OCI-LY3 (cell line): ENCODE results near the gene HRH1.

Source experiments
- H2AFZ ChIP-seq: fragments of 200-600, 300-600 bp; shearing (Covaris generic); 2 replicates; pipeline ENCODE4 v1.6.0; 2014; ENCODE audit warnings: antibody characterized with exemption, low read depth, low read length
- H3K27ac ChIP-seq: fragments of 200-600, 300-600 bp; sonication (generic); 2 replicates; pipeline ENCODE4 v1.5.1; 2014; ENCODE audit warnings: mild to moderate bottlenecking, low read length, moderate library complexity, mixed read lengths
- H3K27me3 ChIP-seq: fragments of 200-600, 300-600 bp; sonication (generic); 2 replicates; pipeline ENCODE4 v1.6.1; 2014; ENCODE audit warnings: low read depth, low read length, mixed read lengths
- H3K36me3 ChIP-seq: fragments of 200-600, 300-600 bp; sonication (generic); replicated peaks from 2 replicates; pipeline ENCODE3; 2014; ENCODE audit warnings: low read depth, low read length, mixed read lengths
- H3K4me1 ChIP-seq: fragments of 300-600, 200-600 bp; sonication (generic); 2 replicates; pipeline ENCODE4 v1.6.1; 2014; ENCODE audit warnings: low read length, mixed read lengths
- H3K4me2 ChIP-seq: fragments of 200-600, 300-600 bp; sonication (generic); 2 replicates; pipeline ENCODE4 v1.6.1; 2014; ENCODE audit warnings: low read length, mixed read lengths
- H3K4me3 ChIP-seq: fragments of 300-600, 200-600 bp; sonication (generic); 2 replicates; pipeline ENCODE4 v1.5.1; 2014; ENCODE audit warnings: antibody characterized with exemption, mild to moderate bottlenecking, low read length, moderate library complexity
- H3K79me2 ChIP-seq: fragments of 300-600, 200-600 bp; shearing (Covaris generic); 2 replicates; pipeline ENCODE4 v1.6.1; 2014; ENCODE audit warnings: mild to moderate bottlenecking, low read length, mixed read lengths
- H3K9ac ChIP-seq: fragments of 300-600, 200-600 bp; shearing (Covaris generic); 2 replicates; pipeline ENCODE4 v1.6.0; 2014; ENCODE audit warnings: mild to moderate bottlenecking, low read length, moderate library complexity
- H3K9me3 ChIP-seq: fragments of 200-600, 300-600 bp; shearing (Covaris generic); 2 replicates; pipeline ENCODE4 v1.6.1; 2014; ENCODE audit warnings: low read length, mixed read lengths; ENCODE audit not compliant: insufficient read depth
- H4K20me1 ChIP-seq: fragments of 200-600, 300-600 bp; sonication (generic); 2 replicates; pipeline ENCODE4 v1.6.1; 2016; ENCODE audit warnings: low read length, mixed read lengths; ENCODE audit not compliant: insufficient read depth
- CTCF ChIP-seq: fragments of 200-600, 300-600 bp; sonication (generic); IDR thresholded peaks from 2 replicates; pipeline ENCODE4 v1.5.1; 2014; ENCODE audit warnings: antibody characterized with exemption, low read length, low read depth
- EZH2phosphoT487 ChIP-seq: fragments of 200-600 bp; shearing (Covaris generic); IDR thresholded peaks from 2 replicates; pipeline ENCODE4 v1.6.1; 2018; ENCODE audit warnings: antibody characterized with exemption, mixed run types, low read depth

HRH1 gene

GRCh38 chr3:11289864-11290263 is 135.6 kb downstream of the HRH1 start:
- H3K36me3 ChIP-seq: peaks cover 19% of the 10 kb centered on the region
- H3K4me2 ChIP-seq: peak overlapping the region; percentile 94
- H3K9ac ChIP-seq: no peak overlapping the region
- peak overlapping the region; percentile 64; the same call in 1 of the 2 replicates for H3K4me3 ChIP-seq
- H3K4me1 ChIP-seq: peaks cover 30% of the 10 kb centered on the region
- TF ChIP-seq CTCF (no peak), EZH2phosphoT487 (no peak)
- H2AFZ ChIP-seq: no peak overlapping the region
- H3K9me3 ChIP-seq: no peaks in the 10 kb centered on the region
- H3K27ac ChIP-seq: peak overlapping the region; percentile 66; the same call in 1 of the 2 replicates
- no peaks in the 10 kb centered on the region for H3K27me3 ChIP-seq
- peaks cover 13% of the 10 kb centered on the region; the same call in 1 of the 2 replicates for H4K20me1 ChIP-seq
- H3K79me2 ChIP-seq: peaks cover 4% of the 10 kb centered on the region; the same call in 1 of the 2 replicates

- H3K4me3 ChIP-seq: no peak overlapping the region
- no peak overlapping the region for H3K9ac ChIP-seq
- no peak overlapping the region for H2AFZ ChIP-seq
- H3K79me2 ChIP-seq: peaks cover 4% of the 10 kb centered on the region; the same call in 1 of the 2 replicates
- no peaks in the 10 kb centered on the region for H3K27me3 ChIP-seq
- no peaks in the 10 kb centered on the region for H3K9me3 ChIP-seq
- no peak overlapping the region for H3K4me2 ChIP-seq
- H4K20me1 ChIP-seq: peaks cover 13% of the 10 kb centered on the region; the same call in 1 of the 2 replicates
- H3K36me3 ChIP-seq: peaks cover 19% of the 10 kb centered on the region
- no peak for TF ChIP-seq EZH2phosphoT487
- no peak for TF ChIP-seq CTCF
- H3K27ac ChIP-seq: no peak overlapping the region
- peaks cover 30% of the 10 kb centered on the region for H3K4me1 ChIP-seq
Measured at GRCh38 chr3:11290743-11291680, 136.7 kb downstream of the HRH1 start.

GRCh38 chr3:11291808-11292207 is 137.5 kb downstream of the HRH1 start:
- Histone ChIP-seq H3K4me2 (no peak overlapping the region), H3K4me3 (no peak overlapping the region), H2AFZ (no peak overlapping the region), H4K20me1 (peaks cover 13% of the 10 kb centered on the region; the same call in 1 of the 2 replicates), H3K9me3 (no peaks in the 10 kb centered on the region), H3K9ac (no peak overlapping the region), H3K27me3 (no peaks in the 10 kb centered on the region), H3K4me1 (peaks cover 30% of the 10 kb centered on the region), H3K79me2 (peaks cover 4% of the 10 kb centered on the region; the same call in 1 of the 2 replicates), H3K36me3 (peaks cover 19% of the 10 kb centered on the region), H3K27ac (no peak overlapping the region)
- TF ChIP-seq CTCF (no peak), EZH2phosphoT487 (no peak)

GRCh38 chr3:11297126-11297525 is 142.8 kb downstream of the HRH1 start:
- no peak overlapping the region for H2AFZ ChIP-seq
- H3K27me3 ChIP-seq: no peaks in the 10 kb centered on the region
- no peaks in the 10 kb centered on the region for H3K4me1 ChIP-seq
- no peaks in the 10 kb centered on the region for H3K79me2 ChIP-seq
- TF ChIP-seq CTCF: no peak
- TF ChIP-seq EZH2phosphoT487: no peak
- H3K9ac ChIP-seq: no peak overlapping the region
- H3K4me3 ChIP-seq: no peak overlapping the region
- H3K9me3 ChIP-seq: no peaks in the 10 kb centered on the region
- no peaks in the 10 kb centered on the region for H4K20me1 ChIP-seq
- H3K36me3 ChIP-seq: peaks cover 11% of the 10 kb centered on the region
- H3K27ac ChIP-seq: no peak overlapping the region
- no peak overlapping the region for H3K4me2 ChIP-seq
